HUES6 (cell line): ENCODE results near the gene NPTXR.
A peak's percentile ranks its signal among the peaks of the same experiment; 100 is the strongest.

Experiments used
- H3K27ac ChIP-seq: 2 replicates; pipeline ENCODE4 v1.7.0; 2013; ENCODE audit warnings: low read depth, mild to moderate bottlenecking, low read length, inconsistent platforms
- H3K27me3 ChIP-seq: 2 replicates; pipeline ENCODE4 v1.6.1; 2013; ENCODE audit warnings: low read length; ENCODE audit not compliant: control insufficient read depth, insufficient read depth
- H3K36me3 ChIP-seq: 2 replicates; pipeline ENCODE4 v1.6.1; 2013; ENCODE audit warnings: low read length; ENCODE audit not compliant: control insufficient read depth, insufficient read depth
- H3K4me1 ChIP-seq: 2 replicates; pipeline ENCODE4 v1.6.1; 2013; ENCODE audit warnings: low read length; ENCODE audit not compliant: control insufficient read depth, insufficient read depth
- H3K4me3 ChIP-seq: 2 replicates; pipeline ENCODE4 v1.5.1; 2013; ENCODE audit warnings: low read depth, low read length
- H3K9ac ChIP-seq: one replicate; pipeline ENCODE4 v1.6.1; 2013; ENCODE audit warnings: mild to moderate bottlenecking, low read length
- H3K9me3 ChIP-seq: 2 replicates; pipeline ENCODE4 v1.6.1; 2013; ENCODE audit warnings: low read depth, low read length; ENCODE audit not compliant: control insufficient read depth, insufficient read depth

NPTXR gene

GRCh38 chr22:38874529-38875222 is 30.8 kb upstream of the NPTXR start:
- peaks cover 24% of the 10 kb centered on the region for H3K4me1 ChIP-seq
- H3K27ac ChIP-seq = no peak overlapping the region
- H3K27me3 ChIP-seq = peaks cover 20% of the 10 kb centered on the region; the same call in 1 of the 2 replicates
- peaks cover 4% of the 10 kb centered on the region for H3K36me3 ChIP-seq
- no peak overlapping the region for H3K4me3 ChIP-seq
- no peaks in the 10 kb centered on the region for H3K9me3 ChIP-seq
- H3K9ac ChIP-seq = no peak overlapping the region

- Histone ChIP-seq H3K27ac (no peak overlapping the region), H3K36me3 (peaks cover 7% of the 10 kb centered on the region), H3K4me3 (peak overlapping the region; percentile 92), H3K9me3 (no peaks in the 10 kb centered on the region), H3K4me1 (peaks cover 27% of the 10 kb centered on the region), H3K27me3 (peaks cover 20% of the 10 kb centered on the region; the same call in 1 of the 2 replicates), H3K9ac (peak overlapping the region; percentile 80)
These were observed 29.9 kb upstream of the NPTXR start for GRCh38 chr22:38873469-38874411.

- peaks cover 20% of the 10 kb centered on the region; the same call in 1 of the 2 replicates for H3K27me3 ChIP-seq
- H3K36me3 ChIP-seq = peaks cover 15% of the 10 kb centered on the region
- peak overlapping the region; percentile 79 for H3K27ac ChIP-seq
- H3K4me3 ChIP-seq = peak overlapping the region; percentile 92
- H3K9ac ChIP-seq = peak overlapping the region; percentile 80
- H3K9me3 ChIP-seq = no peaks in the 10 kb centered on the region
- H3K4me1 ChIP-seq = peaks cover 27% of the 10 kb centered on the region
These were observed 29.0 kb upstream of the NPTXR start for GRCh38 chr22:38872831-38873248.

- Histone ChIP-seq H3K27me3 (peaks cover 20% of the 10 kb centered on the region; the same call in 1 of the 2 replicates), H3K4me1 (peaks cover 31% of the 10 kb centered on the region), H3K4me3 (peak within 1 kb of the TSS; percentile 92), H3K27ac (peak within 1 kb of the TSS; percentile 79), H3K9me3 (no peaks in the 10 kb centered on the region), H3K36me3 (peaks cover 19% of the 10 kb centered on the region), H3K9ac (peak within 1 kb of the TSS; percentile 80)
These were observed 28.5 kb upstream of the NPTXR start, which contains the start of gene CBX6 for GRCh38 chr22:38872172-38872830. CBX6 (minus strand) TSS chr22:38872216; CDS start chr22:38872190, 26 bp downstream.

- H3K27me3 ChIP-seq = peaks cover 20% of the 10 kb centered on the region; the same call in 1 of the 2 replicates
- no peaks in the 10 kb centered on the region for H3K9me3 ChIP-seq
- H3K9ac ChIP-seq = peak overlapping the region; percentile 77
- peaks cover 33% of the 10 kb centered on the region for H3K4me1 ChIP-seq
- peaks cover 19% of the 10 kb centered on the region for H3K36me3 ChIP-seq
- H3K4me3 ChIP-seq = peak overlapping the region; percentile 79
- H3K27ac ChIP-seq = peak overlapping the region; percentile 64; the same call in 1 of the 2 replicates
These were observed 27.7 kb upstream of the NPTXR start for GRCh38 chr22:38871360-38872171.

GRCh38 chr22:38870791-38871359 is 27.0 kb upstream of the NPTXR start:
- H3K4me3 ChIP-seq = peak overlapping the region; percentile 79
- no peaks in the 10 kb centered on the region for H3K9me3 ChIP-seq
- H3K27ac ChIP-seq = peak overlapping the region; percentile 64; the same call in 1 of the 2 replicates
- H3K9ac ChIP-seq = peak overlapping the region; percentile 77
- H3K36me3 ChIP-seq = peaks cover 19% of the 10 kb centered on the region
- H3K4me1 ChIP-seq = peaks cover 26% of the 10 kb centered on the region
- H3K27me3 ChIP-seq = peaks cover 20% of the 10 kb centered on the region; the same call in 1 of the 2 replicates

- H3K9me3 ChIP-seq = no peaks in the 10 kb centered on the region
- peaks cover 20% of the 10 kb centered on the region; the same call in 1 of the 2 replicates for H3K27me3 ChIP-seq
- H3K9ac ChIP-seq = no peak overlapping the region
- H3K36me3 ChIP-seq = peaks cover 23% of the 10 kb centered on the region
- peaks cover 26% of the 10 kb centered on the region for H3K4me1 ChIP-seq
- H3K4me3 ChIP-seq = peak overlapping the region; percentile 79; the same call in 1 of the 2 replicates
- H3K27ac ChIP-seq = no peak overlapping the region
These were observed 26.5 kb upstream of the NPTXR start for GRCh38 chr22:38870312-38870741.

GRCh38 chr22:38869663-38870062 is 25.8 kb upstream of the NPTXR start:
- Histone ChIP-seq H3K9ac (no peak overlapping the region), H3K27ac (no peak overlapping the region), H3K4me3 (no peak overlapping the region), H3K27me3 (peaks cover 14% of the 10 kb centered on the region; the same call in 1 of the 2 replicates), H3K4me1 (peaks cover 33% of the 10 kb centered on the region), H3K9me3 (no peaks in the 10 kb centered on the region), H3K36me3 (peaks cover 29% of the 10 kb centered on the region)

- Histone ChIP-seq H3K9ac (no peak overlapping the region), H3K9me3 (no peaks in the 10 kb centered on the region), H3K27ac (no peak overlapping the region), H3K4me1 (peaks cover 36% of the 10 kb centered on the region), H3K36me3 (peaks cover 29% of the 10 kb centered on the region), H3K4me3 (no peak overlapping the region), H3K27me3 (peaks cover 10% of the 10 kb centered on the region; the same call in 1 of the 2 replicates)
These were observed 25.1 kb upstream of the NPTXR start for GRCh38 chr22:38868886-38869381.
